Body of pancreas (tissue), 4 donors: Measurements from ENCODE around the gene RDH5. TPM values are rescaled to one million over a fixed set of nuclear protein-coding genes. Genes with fewer than 3 reads are reported as not detected.
A peak's percentile ranks its signal among the peaks of the same experiment; 100 is the strongest.

Source experiments
- ATAC-seq: fragments of 150-250 bp; one replicate; pipeline ENCODE4 v1.9.1; 2016
- DNase-seq, 4 donors: peaks; one replicate each; pipeline ENCODE4 v3.0.0-alpha.2; 2019
- H3K27ac ChIP-seq, 4 donors: fragments of 200-600 bp; sonication (generic); 1 replicate in 3 of 4; 2 replicates in 1 of 4; pipeline versions ENCODE4 v1.5.1 to v1.6.1; 2016 to 2019; ENCODE audit warnings: mild to moderate bottlenecking in 1 of 4, mixed read lengths in 1 of 4, moderate library complexity in 1 of 4
- H3K27me3 ChIP-seq, 2 donors: fragments of 200-600 bp; sonication (generic); one replicate each; pipeline ENCODE4 v1.6.0; 2016; ENCODE audit warnings: mild to moderate bottlenecking in 1 of 2
- H3K36me3 ChIP-seq, 2 donors: fragments of 200-600 bp; sonication (generic); replicated peaks in 1 of 2; 2 replicates each; pipeline ENCODE4 v1.5.1; 2016; ENCODE audit warnings: low read depth in 2 of 2; ENCODE audit not compliant: insufficient read depth in 1 of 2
- H3K4me1 ChIP-seq: fragments of 200-600 bp; sonication (generic); one replicate; pipeline ENCODE4 v1.6.0; 2016
- H3K4me3 ChIP-seq, 2 donors: fragments of 200-600 bp; sonication (generic); 1 replicate in 1 of 2; 2 replicates in 1 of 2; pipeline ENCODE4 v1.5.1; 2016 to 2019
- H3K9me3 ChIP-seq, 3 donors: fragments of 200-600 bp; sonication (generic); 1 replicate in 2 of 3; 2 replicates in 1 of 3; pipeline ENCODE4 v1.5.1; 2016
- CTCF ChIP-seq, 7 experiments: fragments of 450-650 bp in 4 of 7; fragments of 200-600 bp in 3 of 7; sonication (generic) in 3 of 7; IDR thresholded peaks; one replicate each; pipeline ENCODE4 v1.5.1; 2016 to 2019; ENCODE audit warnings: antibody characterized with exemption in 7 of 7
- POLR2A ChIP-seq, 3 donors: fragments of 450-650 bp; IDR thresholded peaks; one replicate each; pipeline ENCODE4 v1.6.1; 2016; ENCODE audit warnings: antibody characterized with exemption in 3 of 3, mild to moderate bottlenecking in 2 of 3
- WGBS, 2 donors: methylation state at CpG; one replicate each; pipeline ENCODE4 v1.1.5; 2017; 5-methylcytosine and 5-hydroxymethylcytosine counted together
- intact Hi-C: fragments of 100-400 bp; cut with DNase I; formaldehyde crosslinking; loops from one replicate; pipeline ENCODE4 v1.15.1; 2023
- total RNA-seq, 2 donors: library from RNA; depleted of rRNA; stranded (reverse); fragments of >200 nt; gene quantifications; one replicate each; pipeline ENCODE4 v1.1.0, GENCODE V29; 2016

RDH5 gene
- total RNA-seq, 2 donors from 2014 or later, result 4.2 to 20.4 TPM

GRCh38 chr12:55733858-55734257 is 13.7 kb downstream of the RDH5 start:
- Histone ChIP-seq H3K27ac (no peak overlapping the region), H3K27me3 (no peaks in the 10 kb centered on the region), H3K36me3 (no peaks in the 10 kb centered on the region), H3K4me3 (no peak overlapping the region), H3K4me1 (peaks cover 31% of the 10 kb centered on the region), H3K9me3 (no peaks in the 10 kb centered on the region)
- TF ChIP-seq CTCF (IDR thresholded peaks at IDR 0.05), result no peak
- no peak for TF ChIP-seq POLR2A (IDR thresholded peaks at IDR 0.05)
- DNase-seq (no peak), ATAC-seq (no peak)
- WGBS, 2 donors, result 72 to 74% methylated on average over 2 of the region's 2 CpGs
- intact Hi-C loops, result no loop called here

DNA sequence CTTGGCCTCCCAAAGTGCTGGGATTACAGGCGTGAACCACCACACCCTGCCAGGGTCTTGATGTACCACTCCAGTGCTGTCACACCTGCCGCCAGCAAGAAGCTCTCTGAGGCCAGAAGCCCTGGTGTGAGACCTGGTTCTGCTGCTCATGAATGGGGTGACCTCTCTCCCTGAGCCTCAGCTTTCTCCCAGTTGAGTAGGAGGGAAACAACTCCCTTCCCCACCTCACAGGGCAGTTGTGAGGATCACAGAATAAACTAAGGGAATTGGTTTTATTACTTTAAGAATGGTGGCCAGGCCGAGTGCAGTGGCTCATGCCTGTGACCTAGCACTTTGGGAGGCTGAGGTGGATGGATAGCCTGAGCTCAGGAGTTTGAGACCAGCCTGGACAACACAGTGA is 14.4 kb downstream of the RDH5 start:
- DNase-seq (no peak), ATAC-seq (no peak)
- no peak for TF ChIP-seq POLR2A (IDR thresholded peaks at IDR 0.05)
- no peak for TF ChIP-seq CTCF (IDR thresholded peaks at IDR 0.05)
- Histone ChIP-seq H3K27ac (no peak overlapping the region), H3K4me3 (no peak overlapping the region), H3K9me3 (no peaks in the 10 kb centered on the region), H3K27me3 (no peaks in the 10 kb centered on the region), H3K4me1 (peaks cover 31% of the 10 kb centered on the region), H3K36me3 (no peaks in the 10 kb centered on the region)
- intact Hi-C loops, result no loop called here
- 91 to 100% methylated on average over 1 to 3 of the region's 3 CpGs for WGBS, 2 donors

- intact Hi-C loops, result no loop called here
- DNase-seq, result no peak
- ATAC-seq, result no peak
- peaks cover 17% of the 10 kb centered on the region for H3K4me1 ChIP-seq
- TF ChIP-seq POLR2A (IDR thresholded peaks at IDR 0.05), result no peak
- TF ChIP-seq CTCF (IDR thresholded peaks at IDR 0.05), result no peak
- no peaks in the 10 kb centered on the region for H3K36me3 ChIP-seq
- no peaks in the 10 kb centered on the region for H3K27me3 ChIP-seq
- no peaks in the 10 kb centered on the region for H3K9me3 ChIP-seq
- WGBS, 2 donors, result 33 to 62% methylated on average over 3 of the region's 3 CpGs
- no peak overlapping the region for H3K27ac ChIP-seq
- H3K4me3 ChIP-seq, result no peak overlapping the region
These were observed 15.9 kb downstream of the RDH5 start for GRCh38 chr12:55736076-55736475.

DNA sequence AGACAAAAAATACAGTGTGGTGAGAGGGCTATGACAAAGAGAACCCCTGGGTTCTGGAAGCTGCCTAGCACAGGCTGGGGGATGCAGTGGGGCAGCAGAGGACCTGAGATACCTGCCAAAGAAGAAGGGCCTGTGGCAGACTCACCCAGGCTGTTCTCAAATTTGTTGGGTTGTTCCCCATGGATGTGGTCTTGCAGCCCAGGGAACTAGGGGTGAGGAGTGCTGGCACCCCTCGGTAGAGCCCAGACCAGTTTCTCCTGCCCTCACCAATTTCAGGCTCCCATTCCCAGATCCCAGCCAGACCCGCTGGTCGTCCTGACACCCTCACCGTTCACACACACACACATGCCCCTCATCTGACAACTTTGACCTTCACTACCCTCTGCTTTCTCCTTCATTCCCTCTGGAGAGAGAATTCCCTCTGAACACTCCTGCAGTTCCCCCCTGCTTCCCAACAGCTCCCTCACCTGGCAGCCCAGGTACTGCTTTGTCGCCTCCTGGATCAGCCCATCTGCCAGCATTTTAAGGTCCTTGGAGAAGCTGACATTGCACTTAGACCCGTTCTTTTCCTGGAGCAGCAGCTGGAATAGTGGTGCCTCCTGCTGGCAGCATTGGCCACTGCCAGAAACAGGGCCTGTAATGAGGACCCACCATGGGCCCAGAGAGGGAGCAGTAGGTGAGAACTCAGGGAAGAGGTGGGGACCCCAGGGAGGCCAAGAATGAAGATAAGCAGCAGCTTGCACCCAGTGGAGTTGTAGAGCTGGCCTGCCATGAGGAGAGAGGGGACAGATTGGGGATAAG is 16.8 kb downstream of the RDH5 start:
- H3K4me3 ChIP-seq, result no peak overlapping the region
- peak overlapping the region in 3 of 4 donors; percentile 65 to 80 (median 72) for H3K27ac ChIP-seq
- intact Hi-C loops, result no loop called here
- H3K4me1 ChIP-seq, result peaks cover 17% of the 10 kb centered on the region
- DNase-seq, result peak; percentile 87 to 90 (median 88)
- H3K9me3 ChIP-seq, result no peaks in the 10 kb centered on the region
- H3K27me3 ChIP-seq, result no peaks in the 10 kb centered on the region
- TF ChIP-seq CTCF (IDR thresholded peaks at IDR 0.05), result peak; percentile 56 to 99 (median 89)
- no peak for TF ChIP-seq POLR2A (IDR thresholded peaks at IDR 0.05)
- 12 to 23% methylated on average over 6 of the region's 6 CpGs for WGBS, 2 donors
- peak; percentile 91 for ATAC-seq
- H3K36me3 ChIP-seq, result no peaks in the 10 kb centered on the region
